Effector CD4-positive, alpha-beta T cell (primary cell): ENCODE results near the gene CTIF.

Source experiments
- DNase-seq: peaks from one replicate; pipeline ENCODE4 v3.0.0-alpha.2; 2020

Gene CTIF

GRCh38 chr18:48894799-48895346, 356.0 kb downstream of the CTIF start:
- DNase-seq: no peak

GRCh38 chr18:48896326-48896874, 357.6 kb downstream of the CTIF start:
- DNase-seq: no peak

- no peak for DNase-seq
These were observed 358.2 kb downstream of the CTIF start for GRCh38 chr18:48896875-48897511.

DNA sequence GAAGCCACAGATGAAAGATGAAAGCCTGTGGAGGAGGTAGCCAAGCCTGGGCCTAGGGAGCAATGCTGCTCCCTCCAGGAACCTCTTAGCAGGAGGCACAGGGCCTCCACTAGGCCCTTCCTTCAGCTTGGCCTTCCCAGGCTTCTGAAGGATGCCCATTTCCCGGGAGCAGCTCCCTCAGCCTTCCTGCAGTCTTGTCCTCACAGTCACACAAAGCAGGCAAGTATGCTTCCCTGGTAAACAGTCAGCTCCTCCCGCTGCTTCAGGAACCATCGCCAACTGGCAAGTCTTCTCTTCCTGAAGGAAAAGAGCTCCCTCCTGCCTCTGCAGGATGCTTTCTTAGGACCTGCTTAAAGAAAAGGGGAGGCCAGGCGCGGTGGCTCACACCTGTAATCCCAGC, 358.7 kb downstream of the CTIF start:
- DNase-seq: no peak

DNA sequence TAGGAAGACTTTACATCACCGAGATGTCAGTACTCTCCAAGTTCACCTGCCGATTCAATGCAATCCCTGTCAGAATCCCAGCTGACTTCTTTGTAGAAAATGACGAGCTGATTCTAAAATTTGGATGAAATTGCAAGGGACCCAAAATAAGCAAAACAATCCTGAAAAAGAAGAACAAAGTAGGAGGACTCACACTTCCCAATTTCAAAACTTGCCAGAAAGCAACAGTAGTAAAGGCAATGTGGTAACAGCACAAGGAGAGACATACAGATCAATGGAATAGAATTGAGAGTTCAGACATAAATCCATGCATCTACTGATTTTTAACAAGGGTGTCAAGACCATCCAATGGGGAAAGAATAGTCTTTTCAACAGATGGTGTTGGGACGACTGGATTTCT, 359.7 kb downstream of the CTIF start:
- DNase-seq: no peak

- DNase-seq: no peak
These were observed 360.8 kb downstream of the CTIF start for GRCh38 chr18:48899558-48900174.

- DNase-seq: no peak
These were observed 361.6 kb downstream of the CTIF start for GRCh38 chr18:48900469-48900868.

DNA sequence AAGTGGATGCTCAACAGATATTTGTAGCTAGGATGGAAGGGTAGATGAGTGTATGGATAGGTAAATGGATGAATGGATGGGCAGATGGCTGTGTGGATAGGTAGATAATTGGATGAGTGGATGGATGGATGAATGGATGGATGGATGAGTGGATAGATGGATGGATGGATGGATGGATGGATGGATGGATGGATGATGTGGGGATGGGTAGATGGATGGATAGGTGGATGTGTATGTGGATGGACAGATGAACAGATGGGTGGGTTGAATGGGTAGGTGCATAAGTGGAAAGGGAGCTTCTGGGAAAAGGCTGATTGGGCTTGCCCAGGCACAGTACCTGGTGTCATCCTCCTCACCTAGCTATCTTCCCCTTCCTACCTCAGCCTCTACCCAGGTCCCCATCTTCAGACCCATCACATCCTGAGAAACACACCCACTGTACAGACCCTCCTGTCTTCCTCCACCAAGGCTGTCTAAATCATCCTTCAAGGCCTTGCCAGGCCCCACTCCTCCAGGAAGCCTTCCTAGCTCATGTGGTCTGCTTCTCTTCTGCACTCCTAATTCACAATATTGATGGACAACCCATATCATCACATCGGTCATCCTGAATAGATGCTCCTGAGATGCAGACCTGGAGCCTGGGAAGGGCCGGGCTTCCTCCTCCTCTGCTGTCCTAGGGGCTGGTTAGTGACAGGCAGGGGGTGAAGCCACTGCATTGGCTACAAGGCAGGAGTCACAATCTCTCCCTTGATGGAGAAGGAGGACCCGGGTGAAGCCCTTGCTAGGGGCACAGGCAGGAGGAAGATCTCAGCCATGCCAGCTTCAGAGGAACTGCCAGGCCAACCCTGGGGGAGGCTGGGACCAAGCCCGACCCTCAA, 362.6 kb downstream of the CTIF start:
- no peak for DNase-seq

- no peak for DNase-seq
These were observed 363.4 kb downstream of the CTIF start for GRCh38 chr18:48902023-48902855.

DNA sequence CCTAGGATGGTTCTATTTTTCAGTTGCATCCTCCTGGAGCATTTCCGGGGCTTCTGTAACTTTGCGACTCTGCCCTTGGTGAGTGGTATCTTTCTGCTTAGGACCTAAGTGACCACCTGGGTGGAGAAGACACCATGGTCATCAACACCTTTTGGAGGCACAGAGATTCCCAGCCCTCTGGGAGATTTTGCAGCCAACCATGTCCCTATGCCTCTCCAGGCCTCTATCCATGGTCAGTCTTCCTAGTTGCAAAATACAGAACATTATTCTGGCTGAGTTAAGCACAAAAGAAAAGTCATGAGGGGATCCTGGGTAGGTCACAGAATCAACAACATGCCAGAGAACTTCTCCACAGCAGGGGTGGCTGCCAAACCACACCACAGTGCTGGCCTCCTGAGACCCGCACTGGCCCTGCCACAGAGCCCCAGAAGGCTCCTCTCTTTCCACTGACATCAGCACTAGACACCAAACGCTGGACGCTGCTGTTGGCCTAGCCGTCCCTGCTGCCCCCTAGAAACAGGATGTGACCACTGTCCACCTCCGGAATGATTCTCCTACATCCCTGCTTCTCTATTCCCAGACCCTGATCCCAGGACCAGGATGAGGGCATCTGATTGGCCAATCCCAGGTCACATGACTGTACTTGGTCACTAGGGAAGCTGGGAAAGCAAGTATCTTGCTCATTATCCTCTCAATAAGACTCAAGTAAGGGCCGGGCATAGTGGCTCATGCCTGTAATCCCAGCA, 364.2 kb downstream of the CTIF start:
- no peak for DNase-seq

GRCh38 chr18:48904091-48904490, 365.3 kb downstream of the CTIF start:
- no peak for DNase-seq

GRCh38 chr18:48904847-48905394, 366.1 kb downstream of the CTIF start:
- DNase-seq: no peak

DNA sequence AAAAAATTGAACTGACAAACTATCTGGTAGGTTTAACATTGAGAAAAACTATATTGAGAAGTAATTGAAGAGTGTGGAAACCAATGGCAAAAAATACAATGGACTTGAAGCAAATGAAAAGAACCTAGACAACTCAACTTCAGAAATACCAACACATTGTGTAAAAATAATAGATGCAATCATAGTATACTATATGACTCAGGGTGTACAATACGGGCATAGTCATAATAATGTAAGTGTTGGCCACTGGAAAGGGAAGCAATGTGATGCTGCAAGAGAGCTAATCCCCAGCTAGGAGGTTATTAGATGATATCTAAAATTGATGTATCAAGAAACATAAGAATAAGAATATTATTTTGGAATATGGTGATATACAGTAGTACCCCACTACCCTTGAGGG, 366.7 kb downstream of the CTIF start:
- DNase-seq: no peak

DNA sequence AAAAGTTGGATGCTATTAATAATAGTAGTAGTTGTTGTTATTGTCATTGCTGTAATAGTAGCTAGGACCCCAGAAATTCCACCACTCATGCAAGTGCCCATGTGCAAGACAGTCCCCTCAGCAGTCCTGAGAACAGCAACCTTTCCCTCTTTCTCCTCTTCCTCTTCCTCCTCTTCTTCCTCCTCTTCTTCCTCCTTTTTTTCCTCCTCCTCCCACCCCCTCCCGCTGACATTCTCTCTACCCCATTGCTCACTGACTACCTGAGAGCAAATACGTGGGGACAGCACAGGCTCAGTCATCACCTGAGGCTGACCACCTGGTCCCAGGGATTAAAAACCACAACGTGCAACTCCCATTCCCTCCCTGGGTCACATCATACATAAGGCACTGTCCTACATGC, 370.1 kb downstream of the CTIF start:
- DNase-seq: no peak

DNA sequence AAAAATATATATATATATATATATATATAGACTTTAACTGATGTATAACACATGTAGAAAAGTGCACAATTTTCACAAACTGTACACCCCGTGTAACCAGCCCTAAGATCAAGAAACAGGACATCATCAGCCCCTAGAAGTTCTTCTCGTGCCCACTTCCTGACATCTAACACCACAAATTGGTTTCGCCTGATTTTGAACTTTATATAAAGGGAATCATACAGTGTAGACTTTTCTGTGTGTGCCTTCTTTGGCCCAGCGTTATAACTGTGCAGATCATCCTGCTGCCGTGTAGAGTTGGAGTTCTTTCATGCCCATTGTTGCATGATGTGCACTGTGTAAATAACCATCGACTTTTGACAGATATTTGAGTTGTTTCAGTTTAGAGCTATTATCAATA, 370.9 kb downstream of the CTIF start:
- DNase-seq: no peak

DNA sequence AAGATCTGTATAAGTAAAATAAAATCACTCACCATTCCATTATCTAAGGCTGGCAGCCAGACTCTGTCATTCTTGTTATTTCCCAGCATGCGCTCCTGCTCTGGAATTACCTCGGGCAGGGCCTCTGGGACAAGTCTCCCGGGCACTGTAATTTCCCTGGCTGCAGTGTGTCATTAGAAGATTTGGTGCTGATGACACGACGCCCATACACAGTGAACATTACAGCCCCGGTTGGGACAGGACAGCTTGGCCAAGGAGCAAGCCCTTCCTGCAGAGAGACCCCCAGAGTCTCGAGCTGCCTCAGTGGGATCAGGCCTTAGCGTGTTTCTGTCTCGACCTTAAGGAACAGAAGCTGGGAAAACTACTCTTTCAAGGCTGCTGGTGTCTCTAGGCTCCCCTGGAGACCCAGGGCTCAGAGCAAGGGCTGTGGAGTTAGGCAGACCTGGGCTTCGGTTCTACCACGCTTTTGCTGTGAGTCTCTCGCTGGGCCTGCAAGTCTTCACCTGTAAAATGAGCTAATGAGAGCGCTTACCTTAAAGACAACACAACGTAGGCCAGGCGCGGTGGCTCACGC, 372.2 kb downstream of the CTIF start:
- DNase-seq: no peak
